Activated naive CD4-positive, alpha-beta T cell treated with anti-CD3 and anti-CD28 coated beads, Interleukin-2, amount 10 ng/mL, durations not matched to agents 7 days and 5 days (primary cell): Measurements from ENCODE around the gene UPP1.

ENCODE experiments used
- CTCF ChIA-PET: fragments of 350-600 bp; sonication (Branson Sonifier 250); formaldehyde crosslinking; loops from one replicate; lab custom pipeline; 2021; ENCODE audit warnings: antibody characterized with exemption; lab: Charles Lee
- DNase-seq: peaks from one replicate; pipeline ENCODE4 v3.0.0-alpha.2; 2020
- H3K27ac Mint-ChIP-seq: one replicate; pipeline ENCODE4 v1.8.0; 2021; ENCODE audit warnings: mild to moderate bottlenecking, moderate library complexity, mixed read lengths
- H3K27me3 Mint-ChIP-seq: one replicate; pipeline ENCODE4 v1.8.0; 2021; ENCODE audit warnings: mild to moderate bottlenecking, mixed read lengths
- H3K36me3 Mint-ChIP-seq: one replicate; pipeline ENCODE4 v1.8.0; 2021; ENCODE audit warnings: mixed read lengths
- H3K4me1 Mint-ChIP-seq: one replicate; pipeline ENCODE4 v1.8.0; 2021; ENCODE audit warnings: mixed read lengths
- H3K4me3 Mint-ChIP-seq: one replicate; pipeline ENCODE4 v1.8.0; 2021; ENCODE audit warnings: mild to moderate bottlenecking, moderate library complexity, mixed read lengths
- H3K9me3 Mint-ChIP-seq: one replicate; pipeline ENCODE4 v1.8.0; 2021; ENCODE audit warnings: mixed read lengths

The UPP1 gene

DNA sequence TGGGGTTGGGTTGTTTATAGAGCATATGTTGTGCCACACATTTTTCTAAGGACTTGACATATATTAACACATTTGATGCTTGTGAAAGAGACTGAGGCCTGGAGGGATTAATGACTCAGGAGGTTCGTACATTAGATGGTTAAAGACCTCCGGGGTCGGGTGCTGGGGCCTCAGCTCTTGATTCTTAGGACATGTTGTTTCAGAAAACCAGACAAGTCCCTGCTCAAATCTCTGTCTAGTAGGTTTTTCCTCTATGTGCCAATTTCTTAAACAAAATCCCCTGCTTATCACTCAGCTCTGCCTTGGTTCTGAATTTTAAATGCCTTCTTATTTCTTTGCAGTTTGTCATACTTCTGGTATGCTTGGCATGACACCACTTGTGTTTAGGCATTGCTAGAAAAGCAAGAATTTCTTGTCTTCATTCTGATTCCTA is 5.8 kb downstream of the UPP1 start:
- no peak for DNase-seq
- H3K36me3 Mint-ChIP-seq, result peaks cover 89% of the 10 kb centered on the region
- H3K9me3 Mint-ChIP-seq, result no peaks in the 10 kb centered on the region
- H3K4me1 Mint-ChIP-seq, result peaks cover 95% of the 10 kb centered on the region
- H3K27me3 Mint-ChIP-seq, result no peaks in the 10 kb centered on the region
- H3K27ac Mint-ChIP-seq, result peak overlapping the region; percentile 97
- CTCF ChIA-PET, result interaction anchor here (1.1 to 2.4 kb wide), 2 partner anchors 8 to 103 kb away, joined by 4 to 14 read pairs; no protein-coding TSS in a partner anchor
- no peak overlapping the region for H3K4me3 Mint-ChIP-seq

DNA sequence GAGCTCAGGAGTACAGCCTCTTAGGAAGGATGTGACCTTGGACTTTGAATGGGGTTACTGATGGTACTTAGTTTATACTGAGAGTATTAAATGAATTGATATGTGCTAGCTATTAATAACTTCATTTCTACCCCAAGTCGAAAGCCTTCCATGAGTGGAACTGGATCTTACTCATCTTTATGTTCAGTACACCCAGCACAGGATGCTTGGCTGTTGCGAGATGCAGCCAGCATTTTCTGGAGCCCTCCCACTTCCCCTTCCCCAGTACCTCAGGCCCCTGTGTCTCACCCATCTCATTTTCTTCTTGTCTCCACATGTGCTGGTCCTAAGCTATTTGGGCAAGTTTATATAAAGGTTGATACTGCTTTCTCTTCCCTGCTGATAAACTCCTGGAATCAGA is 7.2 kb downstream of the UPP1 start:
- CTCF ChIA-PET, result interaction anchor here (0.9 to 2.4 kb wide), 3 partner anchors 14 to 151 kb away, joined by 4 to 14 read pairs (median 5); no protein-coding TSS in a partner anchor
- H3K36me3 Mint-ChIP-seq, result peaks cover 81% of the 10 kb centered on the region
- H3K9me3 Mint-ChIP-seq, result no peaks in the 10 kb centered on the region
- peak overlapping the region; percentile 66 for H3K4me3 Mint-ChIP-seq
- no peaks in the 10 kb centered on the region for H3K27me3 Mint-ChIP-seq
- peak overlapping the region; percentile 97 for H3K27ac Mint-ChIP-seq
- DNase-seq, result peak; percentile 56
- H3K4me1 Mint-ChIP-seq, result peaks cover 85% of the 10 kb centered on the region

DNA sequence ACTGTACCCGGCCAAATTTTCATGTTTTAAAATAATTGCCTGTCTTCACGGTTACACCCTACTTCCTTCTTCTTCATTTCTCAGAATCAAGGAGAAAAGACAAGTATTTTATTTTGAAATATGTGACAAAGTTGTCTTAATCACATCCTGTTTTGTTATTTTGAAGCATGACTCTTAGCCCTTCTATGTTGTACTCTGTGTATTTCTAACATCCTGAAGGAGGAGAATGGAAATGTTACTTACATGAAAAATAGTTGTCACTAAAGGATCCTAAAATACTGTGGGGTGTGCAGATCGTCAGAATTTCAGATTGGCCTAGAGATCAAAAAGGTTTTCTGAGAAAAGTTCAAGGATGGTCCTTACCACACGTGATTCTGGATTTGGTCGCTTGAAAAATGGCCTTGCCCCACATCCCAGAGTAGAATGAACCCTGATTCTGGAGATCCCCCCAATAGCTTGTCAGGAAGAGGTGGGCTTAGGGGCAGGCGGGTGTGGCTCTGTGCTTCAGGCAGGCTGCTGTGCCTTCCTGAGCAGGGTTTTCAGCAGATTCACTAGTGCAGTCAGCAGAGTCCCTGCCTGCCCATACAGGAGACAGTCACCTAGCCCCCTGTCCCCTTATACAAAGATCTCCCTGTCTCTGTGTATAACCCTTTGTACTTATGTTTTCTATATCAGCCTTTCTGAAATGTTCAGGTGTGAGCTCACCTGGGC is 8.6 kb downstream of the UPP1 start:
- H3K4me1 Mint-ChIP-seq, result peaks cover 84% of the 10 kb centered on the region
- no peaks in the 10 kb centered on the region for H3K27me3 Mint-ChIP-seq
- peak; percentile 55 for DNase-seq

DNA sequence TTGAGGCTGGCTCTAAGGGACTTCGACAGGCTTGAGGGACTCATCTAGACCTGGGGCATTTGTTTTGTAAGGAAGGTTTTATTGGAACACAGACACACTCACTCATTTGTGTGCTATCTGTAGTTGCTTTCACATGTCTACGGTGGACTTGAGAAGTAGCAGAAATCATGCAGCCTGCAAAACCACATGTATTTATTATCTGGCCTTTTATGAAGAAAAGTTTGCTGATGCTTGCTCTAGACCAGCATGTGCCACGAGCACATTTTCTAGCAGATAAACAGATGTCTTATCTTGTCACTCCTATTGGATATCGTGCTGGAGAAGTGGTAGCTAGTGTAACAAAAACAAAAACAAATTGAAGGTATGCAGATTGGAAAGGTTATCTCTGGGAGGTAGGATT is 9.8 kb downstream of the UPP1 start:
- CTCF ChIA-PET, result interaction anchor here (1.0 to 2.0 kb wide), 5 partner anchors 9 to 107 kb away, joined by 3 to 5 read pairs (median 3); partner anchors contain the start of gene UPP1
- Mint-ChIP-seq H3K27ac (peak overlapping the region; percentile 97), H3K27me3 (no peaks in the 10 kb centered on the region), H3K9me3 (no peaks in the 10 kb centered on the region), H3K4me3 (peak overlapping the region; percentile 63), H3K36me3 (peaks cover 77% of the 10 kb centered on the region), H3K4me1 (peaks cover 72% of the 10 kb centered on the region)
- DNase-seq, result no peak

More for the DNA sequence above, 8.6 kb downstream of the UPP1 start:
- Mint-ChIP-seq H3K4me3 (peak overlapping the region; percentile 63), H3K9me3 (no peaks in the 10 kb centered on the region), H3K36me3 (peaks cover 78% of the 10 kb centered on the region), H3K27ac (peak overlapping the region; percentile 97)
- CTCF ChIA-PET, result interaction anchor here (0.6 to 2.0 kb wide), 5 partner anchors 9 to 63 kb away, joined by 3 to 5 read pairs (median 3); partner anchors contain the start of gene UPP1

DNA sequence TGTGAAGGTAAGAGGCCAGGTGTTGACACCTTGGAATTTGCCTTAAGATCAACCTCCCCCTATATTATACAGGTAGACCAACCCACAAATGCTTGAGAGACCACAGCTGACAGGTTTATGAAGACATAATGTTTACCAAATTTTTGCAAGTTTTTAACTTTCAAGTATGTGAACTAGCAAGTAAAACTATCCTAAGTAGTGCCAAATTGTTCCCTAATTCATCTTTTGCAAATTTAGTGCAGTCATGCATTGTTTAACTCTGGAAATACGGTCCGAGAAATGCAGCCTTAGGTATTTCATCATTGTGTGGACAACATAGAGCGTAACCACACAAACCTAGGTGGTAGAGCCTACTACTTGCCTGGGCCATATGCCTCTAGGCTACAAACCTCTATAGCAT is 10.7 kb downstream of the UPP1 start:
- H3K36me3 Mint-ChIP-seq, result peaks cover 77% of the 10 kb centered on the region
- no peak overlapping the region for H3K4me3 Mint-ChIP-seq
- no peak for DNase-seq
- CTCF ChIA-PET, result interaction anchor here (2.9 kb wide), 1 partner anchor 10 kb away, joined by 14 read pairs; no protein-coding TSS in a partner anchor
- no peaks in the 10 kb centered on the region for H3K9me3 Mint-ChIP-seq
- no peaks in the 10 kb centered on the region for H3K27me3 Mint-ChIP-seq
- peak overlapping the region; percentile 97 for H3K27ac Mint-ChIP-seq
- peaks cover 70% of the 10 kb centered on the region for H3K4me1 Mint-ChIP-seq

DNA sequence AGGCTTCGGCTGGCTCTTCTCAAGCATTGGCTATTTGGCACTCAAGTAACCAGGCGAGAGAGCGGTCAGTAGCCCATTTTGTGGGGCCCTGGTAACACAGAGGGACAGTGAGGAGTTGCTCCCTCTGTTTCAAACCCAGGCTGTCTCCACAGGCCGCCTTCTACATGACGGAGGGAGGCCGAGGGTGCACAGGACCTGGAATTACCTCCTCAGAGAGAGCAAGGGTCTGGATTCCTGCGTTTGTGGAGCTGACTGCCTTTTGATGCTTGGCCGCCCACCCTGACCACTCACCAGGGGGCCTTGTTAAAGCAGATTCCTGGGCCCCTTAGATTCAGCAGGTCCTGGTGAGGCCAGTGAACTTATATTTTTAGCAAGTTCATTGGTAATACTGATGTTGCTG is 12.3 kb downstream of the UPP1 start:
- Mint-ChIP-seq H3K36me3 (peaks cover 80% of the 10 kb centered on the region), H3K27me3 (no peaks in the 10 kb centered on the region), H3K27ac (no peak overlapping the region), H3K9me3 (no peaks in the 10 kb centered on the region), H3K4me3 (no peak overlapping the region), H3K4me1 (peaks cover 57% of the 10 kb centered on the region)
- CTCF ChIA-PET, result interaction anchor here (0.8 to 3.5 kb wide), 6 partner anchors 9 to 119 kb away, joined by 3 to 21 read pairs (median 4); no protein-coding TSS in a partner anchor
- no peak for DNase-seq

DNA sequence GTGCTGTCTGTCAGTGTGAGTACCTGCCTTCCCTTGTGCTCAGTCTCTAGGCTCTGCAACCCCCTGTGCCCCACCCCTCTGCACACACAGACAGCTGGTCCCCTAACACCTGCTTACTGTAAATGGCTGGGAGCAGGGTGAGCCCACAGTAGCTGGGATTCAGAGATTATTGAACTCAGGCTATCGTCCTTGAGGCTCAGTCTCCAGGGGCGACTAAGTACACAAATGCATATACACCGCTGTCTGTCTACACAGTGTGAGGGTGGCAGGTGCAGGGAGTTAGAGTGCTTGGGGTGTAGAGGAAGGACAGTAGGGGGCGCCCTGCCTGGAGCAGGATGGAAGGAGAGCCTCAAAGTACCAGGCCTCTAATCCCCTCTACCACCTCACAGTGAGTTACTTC is 12.9 kb downstream of the UPP1 start:
- Mint-ChIP-seq H3K9me3 (no peaks in the 10 kb centered on the region), H3K4me3 (no peak overlapping the region), H3K27ac (peak overlapping the region; percentile 77), H3K36me3 (peaks cover 81% of the 10 kb centered on the region), H3K4me1 (peaks cover 51% of the 10 kb centered on the region), H3K27me3 (no peaks in the 10 kb centered on the region)
- CTCF ChIA-PET, result interaction anchor here (0.8 to 3.5 kb wide), 10 partner anchors 8 to 157 kb away, joined by 3 to 21 read pairs (median 4); no protein-coding TSS in a partner anchor
- peak; percentile 47 for DNase-seq

DNA sequence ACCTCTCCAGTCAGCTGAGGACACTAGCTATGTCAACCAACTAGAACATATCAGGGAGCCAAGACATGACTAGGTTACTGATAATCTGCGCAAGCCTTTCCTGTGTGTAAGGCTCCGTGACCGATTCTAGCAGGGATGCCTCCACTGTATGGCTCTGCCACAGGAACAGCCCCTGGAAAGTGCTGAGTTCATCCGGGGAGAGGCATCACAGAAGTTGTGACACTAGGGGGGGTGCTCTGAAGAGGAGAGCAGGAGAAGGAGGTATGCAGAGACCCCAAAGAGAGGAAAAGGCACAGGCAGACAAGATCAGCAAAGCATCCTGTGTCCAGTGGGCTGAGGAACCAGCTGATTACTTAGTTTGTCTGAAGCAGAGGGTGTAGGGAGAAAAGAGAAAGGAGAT is 13.5 kb downstream of the UPP1 start:
- no peak overlapping the region for H3K4me3 Mint-ChIP-seq
- H3K36me3 Mint-ChIP-seq, result peaks cover 81% of the 10 kb centered on the region
- H3K9me3 Mint-ChIP-seq, result no peaks in the 10 kb centered on the region

DNA sequence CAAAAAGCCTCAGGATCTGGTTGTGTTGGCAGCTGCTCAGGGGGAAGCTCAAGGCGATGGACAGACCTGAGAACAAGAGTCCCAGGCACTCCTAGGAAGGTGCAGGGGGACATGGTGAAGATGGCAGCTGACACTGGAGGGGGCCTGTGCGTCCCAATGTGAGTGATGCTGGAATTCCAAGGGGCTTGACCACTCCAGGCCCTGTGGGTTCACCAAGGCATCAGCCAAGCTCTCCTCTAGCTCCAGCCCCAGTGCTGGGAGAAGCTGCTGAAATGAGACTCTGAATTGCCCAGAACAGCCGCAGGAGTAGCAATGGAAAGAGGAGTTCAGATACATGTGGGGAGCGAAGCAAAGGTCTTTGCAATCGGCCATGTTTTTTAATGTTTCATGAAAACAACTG is 16.0 kb downstream of the UPP1 start:
- H3K9me3 Mint-ChIP-seq, result no peaks in the 10 kb centered on the region
- CTCF ChIA-PET, result interaction anchor here (2.9 to 7.3 kb wide), 2 partner anchors 113 to 117 kb away, joined by 10 to 84 read pairs; no protein-coding TSS in a partner anchor
- no peak for DNase-seq
- no peak overlapping the region for H3K4me3 Mint-ChIP-seq
- peaks cover 79% of the 10 kb centered on the region for H3K36me3 Mint-ChIP-seq
- no peak overlapping the region for H3K27ac Mint-ChIP-seq
- H3K27me3 Mint-ChIP-seq, result no peaks in the 10 kb centered on the region
- H3K4me1 Mint-ChIP-seq, result peaks cover 32% of the 10 kb centered on the region

More for the DNA sequence above, 13.5 kb downstream of the UPP1 start:
- DNase-seq, result no peak
- no peaks in the 10 kb centered on the region for H3K27me3 Mint-ChIP-seq
- H3K27ac Mint-ChIP-seq, result peak overlapping the region; percentile 77
- peaks cover 47% of the 10 kb centered on the region for H3K4me1 Mint-ChIP-seq
- CTCF ChIA-PET, result interaction anchor here (0.7 to 3.5 kb wide), 11 partner anchors 8 to 158 kb away, joined by 3 to 21 read pairs (median 4); no protein-coding TSS in a partner anchor

DNA sequence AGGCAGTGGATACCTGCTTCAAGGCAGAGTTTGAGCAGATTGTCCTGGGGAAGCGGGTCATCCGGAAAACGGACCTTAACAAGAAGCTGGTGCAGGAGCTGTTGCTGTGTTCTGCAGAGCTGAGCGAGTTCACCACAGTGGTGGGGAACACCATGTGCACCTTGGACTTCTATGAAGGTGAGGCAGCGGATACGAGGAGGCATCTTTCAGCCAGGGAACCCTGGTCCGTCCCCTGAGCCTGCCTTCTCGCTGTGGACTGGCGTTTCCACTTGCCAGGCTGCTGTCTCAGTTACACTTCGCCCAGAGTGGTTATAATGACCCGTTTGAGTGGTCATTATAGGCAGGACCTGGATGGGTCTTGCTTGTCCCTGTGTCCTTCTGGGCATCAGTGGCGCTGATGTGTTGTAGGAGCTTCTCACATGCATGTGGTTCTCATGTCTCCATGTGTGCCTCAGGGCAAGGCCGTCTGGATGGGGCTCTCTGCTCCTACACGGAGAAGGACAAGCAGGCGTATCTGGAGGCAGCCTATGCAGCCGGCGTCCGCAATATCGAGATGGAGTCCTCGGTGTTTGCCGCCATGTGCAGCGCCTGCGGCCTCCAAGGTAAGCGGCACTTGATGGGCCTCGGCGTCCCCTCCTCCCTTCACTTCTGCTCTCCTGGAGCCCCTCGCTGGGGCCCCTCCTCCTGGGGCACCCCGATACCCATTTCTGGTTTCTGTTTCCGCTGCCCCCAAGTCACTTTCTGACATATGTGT is 18.0 kb downstream of the UPP1 start:
- Mint-ChIP-seq H3K27ac (no peak overlapping the region), H3K36me3 (peaks cover 73% of the 10 kb centered on the region)
- CTCF ChIA-PET, result interaction anchor here (1.1 to 7.3 kb wide), 3 partner anchors 9 to 162 kb away, joined by 4 to 84 read pairs (median 75); no protein-coding TSS in a partner anchor

DNA sequence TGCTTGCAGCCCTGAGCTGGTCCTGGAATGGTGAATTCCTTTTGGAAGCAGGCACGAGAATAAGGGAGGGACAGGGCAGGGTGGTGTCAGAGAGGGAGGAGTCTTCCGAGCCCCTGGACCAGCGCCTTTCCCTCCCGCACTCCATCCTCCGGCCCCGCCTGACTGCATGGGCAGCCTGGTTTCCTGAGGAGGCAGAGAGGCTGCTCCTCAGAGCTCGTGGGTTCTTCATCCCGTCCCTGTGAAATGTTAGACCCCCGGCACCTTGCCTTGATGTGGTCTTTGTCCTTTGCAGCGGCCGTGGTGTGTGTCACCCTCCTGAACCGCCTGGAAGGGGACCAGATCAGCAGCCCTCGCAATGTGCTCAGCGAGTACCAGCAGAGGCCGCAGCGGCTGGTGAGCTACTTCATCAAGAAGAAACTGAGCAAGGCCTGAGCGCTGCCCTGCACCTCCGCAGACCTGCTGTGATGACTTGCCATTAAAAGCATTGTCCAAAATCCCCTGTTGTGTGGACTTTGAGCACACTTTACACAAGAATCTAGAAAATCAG is 18.9 kb downstream of the UPP1 start:
- peaks cover 66% of the 10 kb centered on the region for H3K36me3 Mint-ChIP-seq
- H3K9me3 Mint-ChIP-seq, result no peaks in the 10 kb centered on the region
- H3K4me1 Mint-ChIP-seq, result peaks cover 29% of the 10 kb centered on the region
- H3K4me3 Mint-ChIP-seq, result no peak overlapping the region
- CTCF ChIA-PET, result interaction anchor here (1.1 to 7.3 kb wide), 4 partner anchors 10 to 163 kb away, joined by 4 to 84 read pairs (median 40); no protein-coding TSS in a partner anchor
- H3K27me3 Mint-ChIP-seq, result no peaks in the 10 kb centered on the region
- no peak overlapping the region for H3K27ac Mint-ChIP-seq
- no peak for DNase-seq

More for the DNA sequence above, 18.0 kb downstream of the UPP1 start:
- Mint-ChIP-seq H3K9me3 (no peaks in the 10 kb centered on the region), H3K4me3 (no peak overlapping the region), H3K4me1 (peaks cover 35% of the 10 kb centered on the region), H3K27me3 (no peaks in the 10 kb centered on the region)
- no peak for DNase-seq

DNA sequence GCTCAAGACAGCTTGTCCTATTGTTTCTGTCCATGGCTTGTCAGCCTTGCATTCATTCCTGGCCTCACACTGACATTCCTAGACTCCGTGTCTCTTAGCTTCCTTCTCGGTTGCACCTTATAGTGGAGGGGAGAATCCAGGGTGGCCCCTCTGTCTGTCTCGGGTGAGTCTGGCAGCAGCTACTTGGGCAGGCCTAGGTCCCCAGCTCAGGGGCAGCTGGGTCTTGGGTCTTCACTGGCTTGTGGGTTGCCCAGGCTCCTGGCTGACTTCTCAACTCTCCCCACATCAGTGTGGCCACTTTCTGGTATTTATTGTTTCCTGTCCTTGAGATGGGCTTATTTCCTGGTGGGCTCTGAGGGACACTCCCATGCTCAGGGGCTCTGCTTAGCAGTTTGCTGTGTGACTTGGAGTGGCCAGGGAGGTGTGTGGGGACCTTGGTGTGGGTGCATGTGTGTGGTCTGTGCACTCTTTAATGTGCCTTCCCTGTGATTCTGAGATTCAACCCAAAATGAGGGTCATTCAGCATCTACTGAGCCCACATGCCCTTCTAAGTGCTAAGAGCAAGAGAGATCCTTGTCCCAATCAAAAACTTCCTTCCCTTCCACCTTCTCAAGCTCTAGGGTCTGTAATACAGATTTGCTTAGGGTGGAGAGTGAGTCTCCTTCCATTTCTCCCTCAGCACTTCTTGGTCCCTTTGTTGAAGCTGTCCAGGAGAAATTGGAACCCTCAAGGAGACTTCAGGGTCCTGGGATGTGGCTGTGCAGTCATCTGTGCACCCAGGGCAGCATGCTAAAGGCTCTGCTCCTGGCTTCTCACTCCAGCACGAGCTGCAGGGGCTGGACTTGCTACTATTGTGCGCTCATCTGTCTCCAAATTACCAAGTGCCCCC is 20.1 kb downstream of the UPP1 start:
- peaks cover 26% of the 10 kb centered on the region for H3K4me1 Mint-ChIP-seq
- no peaks in the 10 kb centered on the region for H3K9me3 Mint-ChIP-seq
- no peak overlapping the region for H3K4me3 Mint-ChIP-seq
- H3K27me3 Mint-ChIP-seq, result no peaks in the 10 kb centered on the region
- CTCF ChIA-PET, result interaction anchor here (1.0 to 7.3 kb wide), 18 partner anchors 8 to 168 kb away, joined by 3 to 84 read pairs (median 6); partner anchors contain the start of gene UPP1
- DNase-seq, result no peak
- H3K27ac Mint-ChIP-seq, result peak overlapping the region; percentile 74
- H3K36me3 Mint-ChIP-seq, result peaks cover 54% of the 10 kb centered on the region
